IgD-negative memory B cell (primary cell): ENCODE data around the gene TEX261. TPM values are rescaled to one million over a fixed set of nuclear protein-coding genes. Genes with fewer than 3 reads are reported as not detected.
"Not testable (repeated sequence)": the region's sequence is repeated elsewhere in the genome, so short reads cannot be mapped to it uniquely, and the experiment has no call there.

Source experiments
- H3K27ac Mint-ChIP-seq, 3 donors: one replicate each; pipeline ENCODE4 v1.8.0; 2020 to 2022; ENCODE audit warnings: mild to moderate bottlenecking in 3 of 3, mixed read lengths in 3 of 3, moderate library complexity in 1 of 3
- H3K27me3 Mint-ChIP-seq: one replicate; pipeline ENCODE4 v1.8.0; 2021; ENCODE audit warnings: mixed read lengths
- H3K36me3 Mint-ChIP-seq: one replicate; pipeline ENCODE4 v1.8.0; 2020; ENCODE audit warnings: mild to moderate bottlenecking, mixed read lengths
- H3K4me1 Mint-ChIP-seq, 3 donors: one replicate each; pipeline ENCODE4 v1.8.0; 2020 to 2022; ENCODE audit warnings: mixed read lengths in 3 of 3, mild to moderate bottlenecking in 1 of 3
- H3K4me3 Mint-ChIP-seq, 4 donors: one replicate each; pipeline ENCODE4 v1.8.0; 2020 to 2022; ENCODE audit warnings: mild to moderate bottlenecking in 4 of 4, mixed read lengths in 4 of 4, moderate library complexity in 3 of 4
- H3K9me3 Mint-ChIP-seq, 3 donors: one replicate each; pipeline ENCODE4 v1.8.0; 2020 to 2021; ENCODE audit warnings: mixed read lengths in 3 of 3, mild to moderate bottlenecking in 1 of 3
- polyA plus RNA-seq: library from polyadenylated mRNA; unstranded; fragments of 300-500 nt; fragmentation: Illumina TruSeq; gene quantifications from one replicate; pipeline ENCODE4 v1.2.3, GENCODE V29; 2021

The TEX261 gene
- polyA plus RNA-seq, 1 donor from 2014 or later: 24.9 TPM

- Mint-ChIP-seq H3K9me3 (no peaks in the 10 kb centered on the region), H3K27ac (no peak overlapping the region), H3K27me3 (peaks cover 5% of the 10 kb centered on the region), H3K4me1 (peaks cover 0 to 7% (median 6%) of the 10 kb centered on the region in 3 donors), H3K4me3 (no peak overlapping the region), H3K36me3 (no peaks in the 10 kb centered on the region)
Measured at GRCh38 chr2:71004857-71005256, 10.2 kb upstream of the TEX261 start.

GRCh38 chr2:71003966-71004755, 9.5 kb upstream of the TEX261 start:
- Mint-ChIP-seq H3K4me1 (peaks cover 0 to 7% (median 6%) of the 10 kb centered on the region in 3 donors), H3K4me3 (peak overlapping the region in 1 of 4 donors; percentile 47), H3K27ac (no peak overlapping the region), H3K36me3 (no peaks in the 10 kb centered on the region), H3K27me3 (peaks cover 5% of the 10 kb centered on the region), H3K9me3 (no peaks in the 10 kb centered on the region)

GRCh38 chr2:71003396-71003795, 8.7 kb upstream of the TEX261 start:
- Mint-ChIP-seq H3K4me3 (no peak overlapping the region), H3K9me3 (no peaks in the 10 kb centered on the region), H3K27ac (no peak overlapping the region), H3K4me1 (peaks cover 5 to 7% (median 6%) of the 10 kb centered on the region in 3 donors), H3K27me3 (peaks cover 5% of the 10 kb centered on the region), H3K36me3 (no peaks in the 10 kb centered on the region)

GRCh38 chr2:71001981-71002570, 7.4 kb upstream of the TEX261 start:
- H3K9me3 Mint-ChIP-seq: no peaks in the 10 kb centered on the region
- no peaks in the 10 kb centered on the region for H3K36me3 Mint-ChIP-seq
- H3K27me3 Mint-ChIP-seq: peaks cover 5% of the 10 kb centered on the region
- peaks cover 5 to 7% (median 6%) of the 10 kb centered on the region in 3 donors for H3K4me1 Mint-ChIP-seq
- no peak overlapping the region for H3K27ac Mint-ChIP-seq
- H3K4me3 Mint-ChIP-seq: peak overlapping the region in 1 of 4 donors; percentile 23

GRCh38 chr2:71001592-71001927, 6.9 kb upstream of the TEX261 start:
- no peaks in the 10 kb centered on the region for H3K9me3 Mint-ChIP-seq
- peak overlapping the region in 1 of 4 donors; percentile 23 for H3K4me3 Mint-ChIP-seq

GRCh38 chr2:71000780-71001591, 6.3 kb upstream of the TEX261 start:
- Mint-ChIP-seq H3K27ac (peak overlapping the region; percentile 39 to 90 (median 48)), H3K4me1 (peaks cover 5 to 7% (median 6%) of the 10 kb centered on the region in 3 donors), H3K4me3 (peak overlapping the region; percentile 34 to 83 (median 60)), H3K36me3 (no peaks in the 10 kb centered on the region), H3K9me3 (no peaks in the 10 kb centered on the region), H3K27me3 (peaks cover 4% of the 10 kb centered on the region)

More at GRCh38 chr2:71001592-71001927, 6.9 kb upstream of the TEX261 start:
- Mint-ChIP-seq H3K36me3 (no peaks in the 10 kb centered on the region), H3K27me3 (peaks cover 5% of the 10 kb centered on the region), H3K27ac (peak overlapping the region in 1 of 3 donors; percentile 90), H3K4me1 (peaks cover 5 to 7% (median 6%) of the 10 kb centered on the region in 3 donors)

- H3K27me3 Mint-ChIP-seq, H3K9me3 Mint-ChIP-seq, H3K36me3 Mint-ChIP-seq, H3K27ac Mint-ChIP-seq: not testable (repeated sequence)
- Mint-ChIP-seq H3K4me1 (peaks cover 10 to 12% (median 11%) of the 10 kb centered on the region in 3 donors), H3K4me3 (peak overlapping the region in 1 of 4 donors; percentile 68)
Measured at GRCh38 chr2:70999931-71000330, 5.3 kb upstream of the TEX261 start.

GRCh38 chr2:70999362-70999761, 4.7 kb upstream of the TEX261 start:
- Mint-ChIP-seq H3K27me3 (no peaks in the 10 kb centered on the region), H3K9me3 (no peaks in the 10 kb centered on the region), H3K4me3 (no peak overlapping the region), H3K36me3 (no peaks in the 10 kb centered on the region), H3K4me1 (peaks cover 10 to 12% (median 11%) of the 10 kb centered on the region in 3 donors), H3K27ac (peak overlapping the region in 1 of 3 donors; percentile 60)

GRCh38 chr2:70998885-70999284, 4.2 kb upstream of the TEX261 start:
- H3K36me3 Mint-ChIP-seq, H3K27me3 Mint-ChIP-seq, H3K4me3 Mint-ChIP-seq, H3K9me3 Mint-ChIP-seq: not testable (repeated sequence)
- Mint-ChIP-seq H3K4me1 (peaks cover 11 to 14% (median 14%) of the 10 kb centered on the region in 3 donors), H3K27ac (peak overlapping the region in 1 of 3 donors; percentile 60)

GRCh38 chr2:70995426-70995729, 705 bp upstream of the TEX261 start:
- H3K36me3 Mint-ChIP-seq: no peaks in the 10 kb centered on the region
- peak overlapping the region in 2 of 3 donors; percentile 87 to 90 for H3K27ac Mint-ChIP-seq
- peak overlapping the region; percentile 93 to 98 (median 98) for H3K4me3 Mint-ChIP-seq
- H3K27me3 Mint-ChIP-seq: no peaks in the 10 kb centered on the region
- H3K9me3 Mint-ChIP-seq: no peaks in the 10 kb centered on the region
- peaks cover 19 to 26% (median 25%) of the 10 kb centered on the region in 3 donors for H3K4me1 Mint-ChIP-seq

- Mint-ChIP-seq H3K36me3 (no peaks in the 10 kb centered on the region), H3K27me3 (no peaks in the 10 kb centered on the region), H3K4me1 (peaks cover 19 to 26% (median 25%) of the 10 kb centered on the region in 3 donors), H3K4me3 (peak overlapping the region; percentile 93 to 99 (median 96)), H3K9me3 (no peaks in the 10 kb centered on the region), H3K27ac (peak overlapping the region; percentile 78 to 96 (median 92))
Measured at GRCh38 chr2:70994009-70994698, 519 bp downstream of the TEX261 start.

- H3K9me3 Mint-ChIP-seq: no peaks in the 10 kb centered on the region
- H3K36me3 Mint-ChIP-seq: no peaks in the 10 kb centered on the region
- peak overlapping the region; percentile 78 to 96 (median 92) for H3K27ac Mint-ChIP-seq
- peaks cover 19 to 26% (median 21%) of the 10 kb centered on the region in 3 donors for H3K4me1 Mint-ChIP-seq
- H3K4me3 Mint-ChIP-seq: peak overlapping the region; percentile 93 to 99 (median 96)
- H3K27me3 Mint-ChIP-seq: no peaks in the 10 kb centered on the region
Measured at GRCh38 chr2:70992945-70993853, 1.5 kb downstream of the TEX261 start.

- Mint-ChIP-seq H3K36me3 (no peaks in the 10 kb centered on the region), H3K4me3 (peak overlapping the region in 1 of 4 donors; percentile 99)
Measured at GRCh38 chr2:70991742-70992141, 2.9 kb downstream of the TEX261 start.

GRCh38 chr2:70991142-70991541, 3.5 kb downstream of the TEX261 start:
- Mint-ChIP-seq H3K27ac (no peak overlapping the region), H3K4me3 (peak overlapping the region in 2 of 4 donors; percentile 47 to 73), H3K9me3 (no peaks in the 10 kb centered on the region), H3K4me1 (peaks cover 20 to 26% (median 21%) of the 10 kb centered on the region in 3 donors), H3K27me3 (no peaks in the 10 kb centered on the region), H3K36me3 (peaks cover 2% of the 10 kb centered on the region)

More at GRCh38 chr2:70991742-70992141, 2.9 kb downstream of the TEX261 start:
- H3K27ac Mint-ChIP-seq: peak overlapping the region in 1 of 3 donors; percentile 73
- no peaks in the 10 kb centered on the region for H3K27me3 Mint-ChIP-seq
- peaks cover 20 to 26% (median 21%) of the 10 kb centered on the region in 3 donors for H3K4me1 Mint-ChIP-seq
- H3K9me3 Mint-ChIP-seq: no peaks in the 10 kb centered on the region
